Skeletal muscle tissue (tissue), 4 donors: Measurements from ENCODE around the gene PITX1. TPM values are rescaled to one million over a fixed set of nuclear protein-coding genes. Genes with fewer than 3 reads are reported as not detected.

Experiments used
- H3K27ac ChIP-seq: one replicate; pipeline ENCODE4 v1.7.0; 2013; ENCODE audit warnings: mild to moderate bottlenecking, low read depth, low read length, inconsistent platforms
- H3K27me3 ChIP-seq, 3 donors: one replicate each; pipeline ENCODE4 v1.7.0; 2013; ENCODE audit warnings: low read length in 3 of 3; ENCODE audit not compliant: control insufficient read depth in 3 of 3, insufficient read depth in 3 of 3
- H3K36me3 ChIP-seq, 3 donors: one replicate each; pipeline ENCODE4 v1.7.0; 2013; ENCODE audit warnings: low read length in 3 of 3; ENCODE audit not compliant: control insufficient read depth in 3 of 3, insufficient read depth in 3 of 3
- H3K4me1 ChIP-seq, 3 donors: one replicate each; pipeline ENCODE4 v1.7.0; 2013; ENCODE audit warnings: low read length in 3 of 3, mild to moderate bottlenecking in 3 of 3; ENCODE audit not compliant: control insufficient read depth in 3 of 3, insufficient read depth in 3 of 3
- H3K4me3 ChIP-seq, 3 donors: one replicate each; pipeline ENCODE4 v1.7.0; 2013; ENCODE audit warnings: low read length in 3 of 3
- H3K9ac ChIP-seq, 3 donors: one replicate each; pipeline ENCODE4 v1.7.0; 2013; ENCODE audit warnings: low read length in 3 of 3, mild to moderate bottlenecking in 3 of 3, moderate library complexity in 2 of 3, low read depth in 1 of 3
- H3K9me3 ChIP-seq, 3 donors: one replicate each; pipeline ENCODE4 v1.7.0; 2013; ENCODE audit warnings: low read length in 3 of 3; ENCODE audit not compliant: control insufficient read depth in 3 of 3
- total RNA-seq: library from RNA; depleted of rRNA; stranded (reverse); fragments of >200 nt; gene quantifications from one replicate; pipeline ENCODE4 v1.2.3, GENCODE V29; 2014
- donor health status: Osteomylitis.

The PITX1 gene
- total RNA-seq, 1 donor from 2014 or later: 2.6 TPM

DNA sequence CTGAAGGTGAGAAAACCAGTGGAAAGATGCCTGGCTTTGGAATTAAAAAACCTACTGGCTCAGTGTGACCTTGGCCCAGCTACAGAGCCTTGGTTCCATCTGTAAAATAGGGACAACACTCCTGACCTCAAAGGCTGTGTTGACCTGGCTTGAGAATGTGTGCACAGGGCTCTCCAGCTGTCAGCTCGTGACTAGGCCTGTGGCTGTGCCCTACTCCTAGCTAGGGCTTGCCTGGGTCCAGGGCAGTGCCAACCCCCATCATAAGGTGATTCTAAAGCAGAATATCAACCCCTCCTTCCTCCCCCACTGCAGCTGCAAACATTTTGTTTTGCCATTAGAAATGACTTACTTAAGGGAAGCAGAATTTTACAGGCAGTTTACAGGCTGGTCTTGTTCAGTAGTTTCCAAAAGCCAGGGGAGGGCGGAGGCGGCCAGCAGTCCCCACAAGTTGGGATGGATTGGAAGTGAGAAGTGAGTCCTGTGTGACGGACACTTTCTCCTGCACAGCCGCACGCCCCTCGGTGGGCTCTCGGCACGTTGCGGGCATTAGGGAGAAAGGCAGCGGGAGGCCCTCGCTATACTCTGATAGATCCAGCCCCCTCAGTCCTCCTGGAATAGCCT, 7.3 kb downstream of the PITX1 start:
- H3K9ac ChIP-seq: no peak overlapping the region
- H3K36me3 ChIP-seq: peaks cover 0 to 7% (median 5%) of the 10 kb centered on the region in 3 donors
- no peak overlapping the region for H3K4me3 ChIP-seq
- H3K9me3 ChIP-seq: no peaks in the 10 kb centered on the region
- H3K27ac ChIP-seq: no peak overlapping the region
- peaks cover 11 to 15% (median 11%) of the 10 kb centered on the region in 3 donors for H3K4me1 ChIP-seq
- H3K27me3 ChIP-seq: peaks cover 19 to 43% (median 29%) of the 10 kb centered on the region in 3 donors

- Histone ChIP-seq H3K4me1 (peaks cover 5 to 9% (median 7%) of the 10 kb centered on the region in 3 donors), H3K36me3 (peaks cover 0 to 7% (median 5%) of the 10 kb centered on the region in 3 donors), H3K9me3 (no peaks in the 10 kb centered on the region), H3K27ac (no peak overlapping the region), H3K27me3 (peaks cover 12 to 36% (median 21%) of the 10 kb centered on the region in 3 donors), H3K9ac (peak overlapping the region in 1 of 3 donors; percentile 25), H3K4me3 (no peak overlapping the region)
Observed at GRCh38 chr5:135025730-135026644, 8.0 kb downstream of the PITX1 start.

GRCh38 chr5:135024956-135025729, 8.9 kb downstream of the PITX1 start:
- H3K9me3 ChIP-seq: no peaks in the 10 kb centered on the region
- no peak overlapping the region for H3K4me3 ChIP-seq
- no peak overlapping the region for H3K9ac ChIP-seq
- H3K4me1 ChIP-seq: peaks cover 0 to under 1% (median 0%) of the 10 kb centered on the region in 3 donors
- H3K36me3 ChIP-seq: peaks cover 0 to 7% (median 5%) of the 10 kb centered on the region in 3 donors
- H3K27ac ChIP-seq: no peak overlapping the region
- H3K27me3 ChIP-seq: peaks cover 4 to 28% (median 14%) of the 10 kb centered on the region in 3 donors

GRCh38 chr5:135020111-135020895, 13.7 kb downstream of the PITX1 start:
- Histone ChIP-seq H3K27me3 (no peaks in the 10 kb centered on the region), H3K4me3 (no peak overlapping the region), H3K4me1 (no peaks in the 10 kb centered on the region), H3K36me3 (no peaks in the 10 kb centered on the region), H3K27ac (no peak overlapping the region), H3K9ac (no peak overlapping the region), H3K9me3 (no peaks in the 10 kb centered on the region)

GRCh38 chr5:135019314-135019713, 14.7 kb downstream of the PITX1 start:
- H3K36me3 ChIP-seq: no peaks in the 10 kb centered on the region
- no peaks in the 10 kb centered on the region for H3K9me3 ChIP-seq
- H3K4me1 ChIP-seq: peaks cover 0 to under 1% (median 0%) of the 10 kb centered on the region in 3 donors
- H3K4me3 ChIP-seq: no peak overlapping the region
- H3K9ac ChIP-seq: no peak overlapping the region
- no peaks in the 10 kb centered on the region for H3K27me3 ChIP-seq
- no peak overlapping the region for H3K27ac ChIP-seq

GRCh38 chr5:135018457-135018856, 15.6 kb downstream of the PITX1 start:
- H3K27ac ChIP-seq: no peak overlapping the region
- no peaks in the 10 kb centered on the region for H3K9me3 ChIP-seq
- no peak overlapping the region for H3K4me3 ChIP-seq
- no peak overlapping the region for H3K9ac ChIP-seq
- no peaks in the 10 kb centered on the region for H3K36me3 ChIP-seq
- no peaks in the 10 kb centered on the region for H3K27me3 ChIP-seq
- peaks cover 0 to 6% (median 0%) of the 10 kb centered on the region in 3 donors for H3K4me1 ChIP-seq

GRCh38 chr5:135016861-135017290, 17.2 kb downstream of the PITX1 start:
- Histone ChIP-seq H3K9ac (no peak overlapping the region), H3K4me3 (no peak overlapping the region), H3K9me3 (no peaks in the 10 kb centered on the region), H3K4me1 (peaks cover 3 to 14% (median 3%) of the 10 kb centered on the region in 3 donors), H3K27ac (no peak overlapping the region), H3K27me3 (no peaks in the 10 kb centered on the region), H3K36me3 (no peaks in the 10 kb centered on the region)

DNA sequence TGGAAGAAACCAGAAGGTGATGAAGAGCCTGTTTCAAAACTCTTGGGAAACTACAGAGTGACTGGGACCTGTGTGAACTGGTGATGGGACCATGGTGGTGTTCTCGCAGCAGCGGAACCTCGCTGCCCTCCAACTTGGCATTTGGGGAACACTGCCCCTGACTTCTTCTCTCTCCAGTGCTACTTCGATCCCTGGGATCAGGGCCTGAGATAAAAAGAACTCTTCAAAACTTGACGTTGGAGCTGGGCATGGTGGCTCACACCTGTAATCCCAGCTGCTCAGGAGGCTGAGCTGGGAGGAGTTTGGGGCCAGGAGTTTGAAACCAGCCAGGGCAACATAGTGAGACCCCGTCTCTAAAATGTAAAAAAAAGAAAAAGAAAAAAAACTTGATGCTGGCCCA, 18.1 kb downstream of the PITX1 start:
- Histone ChIP-seq H3K36me3 (no peaks in the 10 kb centered on the region), H3K27me3 (no peaks in the 10 kb centered on the region), H3K4me1 (peaks cover 3 to 14% (median 3%) of the 10 kb centered on the region in 3 donors), H3K9me3 (no peaks in the 10 kb centered on the region), H3K27ac (no peak overlapping the region), H3K9ac (no peak overlapping the region), H3K4me3 (no peak overlapping the region)

DNA sequence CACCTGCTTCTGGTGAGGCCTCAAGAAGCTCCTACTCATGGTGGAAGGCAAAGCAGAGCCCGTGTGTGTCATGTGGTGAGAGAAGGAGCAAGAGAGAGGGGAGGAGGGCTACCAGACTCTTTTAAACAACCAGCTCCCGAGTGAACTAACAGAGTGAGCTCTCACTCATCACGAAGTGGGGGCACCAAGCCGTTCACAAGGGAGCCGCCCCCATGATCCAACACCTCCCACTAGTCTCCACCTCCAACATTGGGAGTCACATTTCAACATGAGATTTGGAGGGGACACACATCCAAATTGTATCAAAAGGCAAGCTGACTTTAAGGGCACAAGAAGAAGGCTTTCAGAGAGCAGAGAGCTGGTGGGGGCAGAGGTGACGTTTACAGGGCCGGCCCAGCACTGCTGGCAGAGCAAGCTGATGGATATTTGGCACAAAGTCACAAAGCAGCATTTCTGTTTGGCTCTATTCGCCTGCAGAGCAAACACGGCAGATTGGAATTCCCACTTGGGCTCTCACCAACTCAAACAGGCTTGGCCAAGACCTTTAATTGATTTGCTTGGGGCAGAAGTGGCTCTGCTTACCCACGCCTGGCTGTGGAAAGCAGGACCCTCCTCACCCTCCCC, 20.0 kb downstream of the PITX1 start:
- no peak overlapping the region for H3K4me3 ChIP-seq
- no peak overlapping the region for H3K9ac ChIP-seq
- H3K27me3 ChIP-seq: no peaks in the 10 kb centered on the region
- H3K36me3 ChIP-seq: no peaks in the 10 kb centered on the region
- H3K4me1 ChIP-seq: peaks cover 3 to 14% (median 3%) of the 10 kb centered on the region in 3 donors
- no peak overlapping the region for H3K27ac ChIP-seq
- no peaks in the 10 kb centered on the region for H3K9me3 ChIP-seq
